ENCODE measurements around the gene UBR7. TPM values are rescaled to one million over a fixed set of nuclear protein-coding genes. Genes with fewer than 3 reads are reported as not detected.

UBR7 gene
- total RNA-seq, 1 donor from 2014 or later = 33.8 TPM

DNA sequence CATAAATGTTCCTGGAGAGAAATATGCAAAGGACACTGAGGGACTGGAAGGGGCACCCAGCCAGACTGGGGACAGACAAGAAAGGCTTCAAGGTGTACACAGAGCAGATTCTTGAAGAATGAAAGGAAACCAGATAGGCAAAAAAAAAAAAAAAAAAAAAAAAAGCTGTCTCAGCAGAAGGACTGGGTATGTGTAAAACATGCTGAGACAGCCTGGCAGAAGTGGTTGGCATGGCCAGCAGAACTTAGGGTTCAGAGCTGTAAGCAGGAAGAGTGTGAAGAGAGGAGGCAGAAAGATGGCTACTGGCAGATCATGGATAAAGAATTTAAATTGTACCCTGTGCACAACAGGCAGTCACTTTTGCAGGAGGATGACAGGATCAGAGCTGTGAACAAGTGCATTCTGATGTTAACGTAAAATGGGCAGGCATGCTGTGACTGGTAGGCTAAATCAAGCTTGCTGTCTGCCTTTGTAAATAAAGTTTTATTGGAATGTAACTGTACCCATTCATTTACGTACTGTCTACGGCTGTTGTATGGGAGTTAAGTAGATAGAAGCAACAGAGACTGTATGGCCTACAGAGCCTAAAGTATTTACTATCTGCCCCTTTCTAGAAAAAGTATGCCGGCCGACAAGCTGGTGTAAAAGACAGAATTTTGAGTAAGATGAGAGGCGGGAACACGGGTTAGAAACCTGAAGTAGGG is 42.2 kb downstream of the UBR7 start:
- no peak for DNase-seq

DNA sequence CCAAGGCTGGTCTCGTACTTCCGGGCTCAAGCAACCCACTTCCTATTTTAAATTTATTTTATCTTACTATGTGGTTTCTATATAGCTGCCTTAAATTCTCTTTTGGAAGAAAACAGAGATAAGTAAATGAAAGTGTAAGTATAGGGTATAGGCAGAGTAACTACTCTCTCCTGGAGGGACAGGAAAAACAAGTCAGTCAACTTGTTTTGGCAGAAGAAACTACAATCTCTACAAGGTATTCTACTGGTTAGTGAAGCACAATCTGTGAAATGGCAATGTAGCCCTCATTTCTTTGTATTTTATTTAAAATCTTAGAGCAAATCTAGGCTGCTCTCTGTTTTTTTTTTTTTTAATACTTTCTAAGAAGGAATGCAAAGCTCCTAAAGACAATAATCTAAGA is 55.4 kb downstream of the UBR7 start:
- no peak for DNase-seq

DNA sequence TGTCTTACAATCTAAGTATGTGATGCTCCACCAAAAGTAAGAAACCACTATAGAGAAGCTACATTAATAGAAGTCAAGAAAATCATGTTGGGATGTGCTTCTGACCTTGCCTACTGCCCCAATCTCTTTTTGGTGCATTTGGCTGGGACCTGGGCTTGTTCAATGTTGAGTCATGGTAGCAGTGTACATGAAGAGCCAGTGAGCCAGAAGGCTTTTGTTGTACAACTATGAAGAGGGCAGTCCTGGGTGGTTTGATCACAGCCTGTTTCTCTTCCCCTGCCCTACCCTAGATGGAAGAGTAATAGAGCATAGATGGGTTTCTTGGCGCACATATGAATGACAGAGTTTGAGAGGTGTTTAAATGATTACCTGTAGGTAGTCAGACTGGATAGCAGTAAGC is 56.4 kb downstream of the UBR7 start:
- DNase-seq = no peak

DNA sequence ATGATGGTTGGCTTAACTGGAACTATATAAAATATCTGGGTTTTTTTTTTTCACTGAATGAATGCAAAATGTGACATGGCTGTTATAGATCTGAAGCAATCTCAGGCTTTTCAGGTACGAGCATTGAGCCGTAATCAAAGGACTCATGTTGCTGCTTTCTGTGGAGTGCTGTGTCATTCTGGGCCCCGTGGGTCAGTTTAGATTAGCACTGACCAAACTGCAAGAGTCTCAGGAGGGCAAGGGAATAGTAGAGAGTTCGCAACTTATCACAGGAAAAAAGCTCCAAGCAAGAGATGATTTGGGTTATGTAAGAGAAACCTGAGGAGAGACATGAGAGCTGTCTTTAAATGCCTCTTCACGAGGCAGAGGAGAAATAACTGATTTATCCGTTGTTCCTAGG is 59.1 kb downstream of the UBR7 start:
- no peak for DNase-seq

DNA sequence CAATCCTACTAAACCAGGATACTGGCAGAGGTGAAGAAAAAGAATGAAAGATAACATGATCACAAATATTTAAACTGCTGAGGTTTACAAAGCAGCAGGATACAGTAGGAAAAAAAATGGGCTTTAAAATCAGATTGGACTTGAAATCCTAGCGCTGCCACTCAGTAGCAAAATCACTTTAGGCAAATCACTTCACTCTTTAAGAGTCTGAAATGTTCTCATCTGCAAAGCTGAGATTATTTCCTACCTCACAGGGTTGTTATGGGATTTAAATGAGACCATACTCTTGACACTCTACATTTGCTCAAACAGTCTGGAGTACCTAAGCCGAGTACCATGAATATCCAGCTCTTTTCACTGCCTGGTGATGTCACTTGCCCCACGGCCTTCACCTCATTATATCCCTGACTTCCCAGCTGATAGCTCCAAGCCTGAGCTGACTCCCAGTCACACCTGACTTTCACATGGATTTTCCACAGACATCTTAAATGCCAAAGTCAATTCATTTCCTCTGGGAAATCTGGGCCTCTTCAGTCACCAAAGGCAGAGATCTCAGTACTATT is 60.2 kb downstream of the UBR7 start:
- no peak for DNase-seq

DNA sequence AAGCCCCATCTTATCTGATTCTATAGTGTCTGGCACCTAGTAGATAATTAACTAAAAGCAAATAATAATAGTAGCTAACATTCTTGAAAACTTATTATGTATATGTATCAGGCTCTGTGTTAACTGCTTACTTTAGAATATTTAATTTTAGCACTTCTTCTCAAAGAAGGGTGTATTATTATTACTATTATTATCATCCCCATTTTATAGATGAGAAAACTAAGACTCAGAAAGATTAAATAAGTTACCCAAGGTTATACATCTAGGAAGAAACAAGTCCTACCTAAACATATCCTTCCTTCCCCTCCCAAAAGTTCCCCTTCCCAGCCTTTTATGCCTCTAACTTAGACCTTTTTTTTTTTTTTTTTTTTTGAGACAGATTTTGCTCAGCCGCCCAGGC is 61.4 kb downstream of the UBR7 start:
- DNase-seq = no peak

DNA sequence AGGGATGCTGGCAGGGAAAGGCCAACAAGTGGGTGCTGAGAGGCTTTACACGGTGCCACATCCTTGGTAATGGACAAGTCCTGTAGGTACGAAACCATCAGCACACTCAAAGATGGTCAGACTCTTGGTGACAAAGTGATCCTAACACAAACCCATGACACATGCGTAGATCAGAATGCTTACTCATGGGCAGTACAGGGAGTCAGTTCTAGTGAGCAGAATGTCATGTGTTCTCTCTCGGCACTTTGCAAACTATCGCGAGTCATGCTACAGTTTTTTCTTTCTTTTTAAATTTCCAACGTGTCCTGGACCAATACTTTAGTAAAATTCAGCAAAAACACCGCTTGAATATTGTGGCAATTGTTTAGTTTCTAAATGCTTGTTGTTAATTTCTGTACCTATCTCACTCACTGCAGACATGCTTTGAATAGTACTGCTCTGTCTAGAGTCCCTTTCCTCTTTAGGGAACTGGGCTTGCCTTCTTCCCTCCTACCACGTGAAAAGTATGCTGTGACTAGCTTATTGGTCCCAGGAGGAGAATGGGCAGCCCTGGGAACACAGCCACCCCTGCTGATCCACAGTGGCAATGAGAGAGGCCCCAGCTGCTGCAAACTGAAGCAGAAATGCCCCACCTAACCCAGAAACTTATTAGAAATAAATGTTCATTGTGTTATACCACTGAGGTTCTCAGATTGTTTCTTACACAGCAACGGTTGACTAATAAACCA is 62.4 kb downstream of the UBR7 start:
- no peak for DNase-seq

DNA sequence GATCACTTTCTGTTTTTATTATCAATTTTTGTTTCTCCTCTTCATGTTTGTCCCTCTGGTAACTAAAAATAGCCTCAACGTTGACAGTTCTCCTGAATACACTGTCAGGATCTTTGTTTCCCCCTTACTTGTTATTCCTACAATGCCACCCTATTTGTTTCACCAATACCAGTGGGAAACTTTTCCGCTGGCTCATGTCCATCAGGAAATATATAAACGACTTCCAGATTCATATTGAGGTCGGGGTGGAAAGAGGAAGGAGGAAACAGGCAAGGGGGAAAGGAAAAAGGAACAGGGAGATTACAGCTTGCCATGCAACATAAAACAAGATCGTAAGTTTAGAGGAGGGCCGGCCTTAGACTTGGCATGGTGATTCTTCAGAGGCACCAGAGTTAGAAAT is 64.1 kb downstream of the UBR7 start:
- no peak for DNase-seq

DNA sequence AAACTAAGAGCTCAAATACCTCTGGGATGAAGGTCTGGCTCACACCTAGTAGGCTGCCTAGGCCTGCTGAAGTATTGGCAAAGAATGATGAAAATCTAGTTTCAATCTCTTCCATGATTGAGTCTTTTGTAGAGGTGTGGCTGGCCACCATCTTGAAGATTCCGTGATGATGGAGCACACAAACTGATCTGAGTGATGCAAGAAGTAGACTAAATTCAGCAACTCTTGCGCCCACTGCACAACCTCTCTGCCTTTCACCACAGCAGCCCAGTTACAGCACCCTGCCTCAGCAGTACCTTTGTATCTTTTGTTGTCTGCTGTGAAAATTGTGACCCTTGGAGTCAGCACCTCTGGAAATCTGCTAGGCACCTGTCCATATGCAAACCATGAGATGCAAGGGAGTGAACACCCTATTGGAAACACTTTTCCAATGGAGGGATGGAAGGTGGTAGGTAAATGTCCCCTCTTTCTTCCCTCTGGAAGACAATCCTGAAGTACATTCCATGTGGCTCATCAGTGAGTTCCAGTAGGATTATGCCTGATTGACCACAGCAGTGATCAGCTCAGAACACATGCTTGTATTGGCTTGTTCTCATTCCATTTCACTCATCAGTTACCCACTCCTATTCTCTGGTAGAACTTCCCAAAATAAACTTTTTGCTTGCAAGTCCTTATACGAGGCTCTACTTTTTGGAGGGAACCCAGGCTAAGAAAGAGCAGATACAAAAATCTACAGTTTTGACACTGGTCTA is 67.2 kb downstream of the UBR7 start:
- no peak for DNase-seq

DNA sequence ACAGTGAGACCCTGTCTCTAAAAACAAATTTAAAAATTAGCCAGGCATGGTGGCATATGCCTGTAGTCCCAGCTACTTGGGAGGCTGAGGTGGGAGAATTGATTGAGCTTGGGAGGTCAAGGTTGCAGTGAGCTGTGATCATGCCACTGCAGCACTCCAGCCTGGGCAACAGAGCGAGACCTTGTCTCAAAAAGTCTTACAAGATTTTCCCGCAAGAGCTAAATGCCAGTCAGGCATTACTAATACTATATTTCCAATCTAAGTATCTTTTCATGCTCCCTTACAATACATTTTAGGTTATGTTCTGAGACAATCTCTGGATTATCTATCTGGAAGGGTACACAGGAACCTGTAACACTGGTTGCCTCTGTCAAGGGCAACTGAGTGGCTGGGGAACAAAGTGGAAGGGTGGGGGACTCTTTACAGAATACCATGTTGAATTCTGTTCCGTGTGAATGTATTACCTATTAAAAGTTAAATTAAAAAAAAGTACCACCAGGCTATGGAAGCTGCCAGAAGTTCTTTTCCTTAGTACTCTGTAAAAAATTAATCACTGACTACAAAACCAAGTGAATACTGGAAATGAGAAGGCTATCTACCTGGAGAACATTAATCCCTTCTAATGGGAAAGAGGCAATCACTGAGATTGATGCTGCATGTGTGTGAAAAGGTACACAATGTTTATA is 69.1 kb downstream of the UBR7 start:
- no peak for DNase-seq

Other genes with a start within 250 kb of the UBR7 start
- 7.6 TPM for gene ITPK1, start 91.3 kb upstream of the UBR7 start, total RNA-seq
- gene MOAP1, start 22.4 kb upstream of the UBR7 start, total RNA-seq = 17.8 TPM
- gene LYSET, start 21.9 kb upstream of the UBR7 start, total RNA-seq = 8.2 TPM
- gene GON7, start 191 bp upstream of the UBR7 start, total RNA-seq = 8.2 TPM
- gene BTBD7, start 125.8 kb downstream of the UBR7 start, total RNA-seq = 30.5 TPM
- not detected for gene COX8C, start 139.9 kb downstream of the UBR7 start, total RNA-seq
- 0.39 TPM for gene UNC79, start 223.7 kb downstream of the UBR7 start, total RNA-seq

Data from skin of body (tissue), 2 donors.